Karpas-422 (cell line): ENCODE data around the gene EMSY. TPM values are rescaled to one million over a fixed set of nuclear protein-coding genes. Genes with fewer than 3 reads are reported as not detected.
"Not testable (repeated sequence)": the region's sequence is repeated elsewhere in the genome, so short reads cannot be mapped to it uniquely, and the experiment has no call there.

Experiments used
- DNase-seq: peaks from one replicate; pipeline ENCODE4 v3.0.0-alpha.2; 2015
- H2AFZ ChIP-seq: fragments of 200-600 bp; sonication (generic); 2 replicates; pipeline ENCODE4 v1.6.1; 2014; ENCODE audit warnings: antibody characterized with exemption, low read length, mixed read lengths
- H3K27ac ChIP-seq: fragments of 200-600 bp; sonication (generic); 2 replicates; pipeline ENCODE4 v1.5.1; 2014; ENCODE audit warnings: mild to moderate bottlenecking, low read length, moderate library complexity
- H3K27me3 ChIP-seq: fragments of 200-600 bp; sonication (generic); 2 replicates; pipeline ENCODE4 v1.6.1; 2014; ENCODE audit warnings: low read length, mixed read lengths
- H3K36me3 ChIP-seq: fragments of 200-600 bp; sonication (generic); 2 replicates; pipeline ENCODE4 v1.6.1; 2014; ENCODE audit warnings: low read length, mixed read lengths; ENCODE audit not compliant: insufficient read depth
- H3K4me1 ChIP-seq: fragments of 200-600 bp; sonication (generic); 2 replicates; pipeline ENCODE4 v1.6.1; 2014; ENCODE audit warnings: mild to moderate bottlenecking, low read length, mixed read lengths
- H3K4me2 ChIP-seq: fragments of 200-600 bp; sonication (generic); 2 replicates; pipeline ENCODE4 v1.6.1; 2014; ENCODE audit warnings: low read length, low read depth, mild to moderate bottlenecking; ENCODE audit not compliant: poor library complexity, severe bottlenecking
- H3K4me3 ChIP-seq: fragments of 200-600 bp; sonication (generic); 2 replicates; pipeline ENCODE4 v1.5.1; 2014; ENCODE audit warnings: mild to moderate bottlenecking, antibody characterized with exemption, low read length, mixed read lengths
- H3K79me2 ChIP-seq: fragments of 200-600 bp; sonication (generic); 2 replicates; pipeline ENCODE4 v1.6.1; 2014; ENCODE audit warnings: mild to moderate bottlenecking, low read length, mixed read lengths
- H3K9ac ChIP-seq: fragments of 200-600 bp; sonication (generic); 2 replicates; pipeline ENCODE4 v1.6.0; 2014; ENCODE audit warnings: low read length
- H3K9me2 ChIP-seq: fragments of 200-600 bp; sonication (generic), shearing (Covaris generic); replicated peaks from 2 replicates; pipeline ENCODE4 v1.6.0; 2014; ENCODE audit warnings: mild to moderate bottlenecking, low read length, moderate library complexity; ENCODE audit not compliant: insufficient read depth
- H3K9me3 ChIP-seq: fragments of 300-700, 200-600 bp; sonication (generic); 2 replicates; pipeline ENCODE4 v1.6.1; 2014; ENCODE audit warnings: low read length, mixed read lengths
- H4K20me1 ChIP-seq: fragments of 200-600 bp; sonication (generic); 2 replicates; pipeline ENCODE4 v1.6.1; 2014; ENCODE audit warnings: mild to moderate bottlenecking, antibody characterized with exemption, low read length, low read depth; ENCODE audit not compliant: insufficient read depth
- total RNA-seq: library from RNA; depleted of rRNA; stranded (reverse); fragments of >200 nt; shearing (Covaris generic); gene quantifications from 2 replicates; pipeline ENCODE4 v1.2.3, GENCODE V29; 2014; ENCODE audit warnings: low replicate concordance

The EMSY gene
- total RNA-seq, 1 experiment from 2014 or later = 40.3 TPM

DNA sequence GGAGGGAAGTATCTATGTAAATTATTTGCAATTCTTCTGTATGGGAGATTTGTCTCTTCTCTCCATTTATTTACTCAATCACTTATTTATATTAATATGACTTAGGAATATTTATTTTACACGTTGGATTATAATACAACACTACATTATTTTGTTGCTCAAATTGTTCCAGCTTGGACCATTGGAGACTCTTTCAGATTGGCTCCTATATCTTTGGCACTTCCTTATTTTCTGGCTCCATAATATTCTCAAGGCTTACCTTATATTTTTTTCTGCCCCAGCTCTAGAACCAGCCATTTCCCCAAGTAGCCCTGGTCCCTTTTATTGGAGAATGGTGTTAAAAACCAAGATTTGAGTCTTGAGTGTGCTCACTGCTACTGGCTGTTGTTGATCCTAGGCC lies 123.8 kb downstream of the EMSY start:
- Histone ChIP-seq H3K36me3 (no peaks in the 10 kb centered on the region), H4K20me1 (no peaks in the 10 kb centered on the region), H3K27me3 (no peaks in the 10 kb centered on the region), H2AFZ (no peak overlapping the region), H3K4me2 (no peak overlapping the region), H3K79me2 (no peaks in the 10 kb centered on the region), H3K9me2 (no peaks in the 10 kb centered on the region), H3K4me1 (no peaks in the 10 kb centered on the region), H3K9ac (no peak overlapping the region), H3K27ac (no peak overlapping the region), H3K4me3 (no peak overlapping the region), H3K9me3 (no peaks in the 10 kb centered on the region)
- no peak for DNase-seq

DNA sequence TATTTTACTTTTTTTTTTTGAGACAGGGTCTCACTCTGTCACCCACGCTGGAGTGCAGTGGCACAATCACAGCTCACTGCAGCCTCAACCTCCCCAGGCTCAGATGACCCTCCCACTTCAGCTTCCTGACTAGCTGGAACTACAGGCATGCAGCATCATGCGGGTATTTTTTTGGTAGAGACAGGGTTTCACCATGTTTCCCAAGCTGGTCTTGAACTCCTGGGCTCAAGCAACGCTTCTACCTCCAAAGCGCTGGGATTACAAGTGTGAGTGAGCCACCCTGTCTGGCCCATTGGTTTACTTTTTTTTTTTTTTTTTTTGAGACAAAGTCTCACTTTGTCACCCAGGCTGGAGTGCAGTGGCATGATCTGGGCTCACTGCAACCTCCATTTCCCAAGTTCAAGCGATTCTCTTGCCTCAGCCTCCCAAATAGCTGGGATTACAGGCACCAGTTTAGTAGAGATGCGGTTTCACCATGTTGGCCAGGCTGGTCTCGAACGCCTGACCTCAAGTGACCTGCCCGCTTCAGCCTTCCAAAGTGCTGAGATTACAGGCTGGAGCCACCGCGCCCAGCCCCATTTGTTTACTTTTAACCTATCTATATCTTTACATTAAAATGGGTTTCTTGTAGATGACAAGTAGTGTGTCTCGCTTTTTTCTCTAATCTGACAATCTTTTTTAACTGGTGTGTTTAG lies 127.5 kb downstream of the EMSY start:
- not testable (repeated sequence) for H2AFZ ChIP-seq, H3K9me3 ChIP-seq, DNase-seq, H3K27ac ChIP-seq, H3K4me1 ChIP-seq, H3K27me3 ChIP-seq, H3K4me2 ChIP-seq, H3K36me3 ChIP-seq, H4K20me1 ChIP-seq, H3K79me2 ChIP-seq, H3K9me2 ChIP-seq, H3K4me3 ChIP-seq, H3K9ac ChIP-seq

DNA sequence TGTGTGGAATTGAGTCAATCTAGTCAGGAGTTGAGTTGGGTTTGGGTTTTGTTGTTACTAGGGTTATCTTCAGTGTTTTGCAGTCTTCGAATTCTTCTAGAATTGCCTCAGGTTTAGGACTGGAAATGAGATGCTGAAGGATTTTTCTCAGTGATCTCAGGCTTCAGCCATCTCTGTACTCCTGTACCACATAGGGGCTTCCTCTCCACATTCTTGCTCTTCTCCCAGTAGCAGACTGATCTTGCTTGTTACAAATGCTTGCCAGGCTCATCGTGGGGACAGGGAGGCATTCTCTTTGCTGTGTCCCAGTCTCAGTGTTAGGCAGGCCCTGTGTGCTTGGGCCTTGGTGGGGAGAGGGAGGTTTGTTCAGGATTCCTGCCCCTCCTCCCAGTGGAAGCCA lies 129.6 kb downstream of the EMSY start:
- no peaks in the 10 kb centered on the region for H3K79me2 ChIP-seq
- H3K36me3 ChIP-seq = no peaks in the 10 kb centered on the region
- H3K9ac ChIP-seq = no peak overlapping the region
- no peak overlapping the region for H3K27ac ChIP-seq
- no peak for DNase-seq
- H3K9me3 ChIP-seq = no peaks in the 10 kb centered on the region
- no peak overlapping the region for H2AFZ ChIP-seq
- H3K9me2 ChIP-seq = no peaks in the 10 kb centered on the region
- H3K4me3 ChIP-seq = no peak overlapping the region
- H4K20me1 ChIP-seq = no peaks in the 10 kb centered on the region
- no peaks in the 10 kb centered on the region for H3K27me3 ChIP-seq
- H3K4me1 ChIP-seq = no peaks in the 10 kb centered on the region
- H3K4me2 ChIP-seq = no peak overlapping the region

DNA sequence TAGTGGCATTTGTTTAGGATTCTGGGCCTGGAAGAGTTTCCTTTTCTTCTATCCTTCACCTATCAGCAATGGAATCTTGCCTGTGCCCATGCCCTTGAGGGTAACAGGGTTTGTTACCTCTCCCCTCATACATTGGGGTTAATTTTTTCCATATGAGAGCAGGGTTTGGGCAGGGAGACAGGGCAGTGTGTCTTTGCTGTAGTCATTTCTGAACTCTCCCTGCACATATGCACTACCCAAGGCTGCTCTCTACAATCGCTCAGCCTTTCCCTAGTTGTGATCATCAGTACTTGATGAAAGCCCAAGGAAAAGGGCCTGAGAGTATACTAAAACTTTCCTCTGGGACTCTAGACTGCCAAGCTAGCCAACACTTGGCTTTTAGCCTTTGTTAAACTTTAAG lies 130.1 kb downstream of the EMSY start:
- DNase-seq = no peak
- H3K4me3 ChIP-seq = no peak overlapping the region
- no peak overlapping the region for H3K9ac ChIP-seq
- no peaks in the 10 kb centered on the region for H3K9me2 ChIP-seq
- H3K27ac ChIP-seq = no peak overlapping the region
- no peaks in the 10 kb centered on the region for H3K36me3 ChIP-seq
- H3K4me2 ChIP-seq = no peak overlapping the region
- H3K9me3 ChIP-seq = no peaks in the 10 kb centered on the region
- no peaks in the 10 kb centered on the region for H3K4me1 ChIP-seq
- H3K79me2 ChIP-seq = no peaks in the 10 kb centered on the region
- no peaks in the 10 kb centered on the region for H3K27me3 ChIP-seq
- H4K20me1 ChIP-seq = no peaks in the 10 kb centered on the region
- H2AFZ ChIP-seq = no peak overlapping the region

DNA sequence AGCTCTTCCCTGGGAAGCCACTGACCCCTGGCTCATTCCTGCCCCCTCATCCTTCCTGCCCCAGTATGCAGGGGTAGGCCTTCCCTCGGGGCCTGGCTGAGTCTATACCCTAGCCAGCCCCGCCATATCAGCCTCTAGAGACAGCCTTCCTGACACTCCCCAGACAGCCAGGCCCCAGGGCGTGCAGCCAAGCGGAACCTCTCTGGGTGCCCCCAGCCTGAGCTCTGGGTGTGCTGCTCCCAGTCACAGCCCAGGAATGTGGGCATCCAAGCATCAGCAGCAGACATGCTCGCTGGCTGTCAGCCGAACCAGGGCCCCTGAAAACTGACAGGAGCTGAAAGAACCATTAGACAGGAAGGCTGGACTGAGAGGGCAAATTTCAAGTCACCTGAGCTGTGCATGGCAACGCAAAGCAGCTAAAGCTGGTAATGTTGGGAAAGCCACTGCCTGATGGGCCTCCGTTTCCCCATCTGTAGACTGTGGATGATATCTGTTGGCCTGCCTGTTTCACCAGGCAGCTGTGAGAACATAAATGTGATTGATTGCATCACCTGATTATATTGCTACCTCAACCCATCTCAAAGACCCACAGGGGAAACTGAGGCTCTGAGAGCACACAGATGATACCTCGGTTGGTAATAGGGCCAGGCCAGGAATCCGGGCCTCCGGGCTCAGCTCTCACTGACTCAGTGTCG lies 132.6 kb downstream of the EMSY start:
- Histone ChIP-seq H3K9me2 (no peaks in the 10 kb centered on the region), H3K9ac (no peak overlapping the region), H3K4me2 (no peak overlapping the region), H3K36me3 (no peaks in the 10 kb centered on the region), H2AFZ (no peak overlapping the region), H3K4me3 (no peak overlapping the region), H3K27ac (no peak overlapping the region), H3K4me1 (no peaks in the 10 kb centered on the region), H3K79me2 (no peaks in the 10 kb centered on the region), H3K27me3 (no peaks in the 10 kb centered on the region), H4K20me1 (no peaks in the 10 kb centered on the region), H3K9me3 (no peaks in the 10 kb centered on the region)
- no peak for DNase-seq

DNA sequence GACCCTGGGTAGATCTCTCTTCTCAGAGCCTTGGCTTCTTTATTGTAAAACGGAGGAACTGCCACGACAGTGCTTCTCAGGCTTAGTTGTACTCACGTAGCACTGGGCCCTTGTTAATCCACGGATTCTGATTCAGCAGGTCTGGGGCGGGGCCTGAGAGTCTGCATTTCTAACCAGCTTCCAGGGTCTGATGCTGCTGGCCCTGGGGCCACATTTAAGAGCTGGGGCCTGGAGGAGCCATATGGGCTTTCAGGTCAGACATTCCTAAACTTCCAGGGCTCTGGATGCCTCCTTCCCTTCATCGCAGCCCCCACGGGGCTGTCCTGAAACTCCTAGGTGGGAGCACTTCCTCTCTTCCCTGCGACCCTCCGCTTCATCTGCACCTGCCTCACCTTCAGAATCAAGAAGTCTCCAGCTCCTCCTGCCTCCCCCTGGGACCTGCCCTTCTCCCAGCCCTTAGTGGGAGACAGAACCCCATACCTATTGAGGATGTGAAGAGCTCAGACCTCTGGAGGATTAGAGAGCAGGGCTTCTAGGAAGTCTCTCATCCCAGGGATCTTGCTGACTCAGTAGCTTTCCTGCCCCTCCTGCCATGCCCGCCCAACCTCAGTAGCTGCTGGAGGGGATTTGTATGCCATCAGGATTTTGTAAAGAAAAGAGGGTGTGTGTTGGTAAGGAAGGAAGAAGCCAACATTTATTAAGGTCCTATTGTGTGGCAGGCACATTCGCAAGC lies 133.3 kb downstream of the EMSY start:
- Histone ChIP-seq H3K4me2 (no peak overlapping the region), H3K27me3 (no peaks in the 10 kb centered on the region), H3K36me3 (no peaks in the 10 kb centered on the region), H3K27ac (no peak overlapping the region), H4K20me1 (no peaks in the 10 kb centered on the region), H3K4me3 (no peak overlapping the region), H2AFZ (no peak overlapping the region), H3K9me3 (no peaks in the 10 kb centered on the region), H3K9me2 (no peaks in the 10 kb centered on the region), H3K9ac (no peak overlapping the region), H3K4me1 (no peaks in the 10 kb centered on the region), H3K79me2 (no peaks in the 10 kb centered on the region)
- DNase-seq = no peak

DNA sequence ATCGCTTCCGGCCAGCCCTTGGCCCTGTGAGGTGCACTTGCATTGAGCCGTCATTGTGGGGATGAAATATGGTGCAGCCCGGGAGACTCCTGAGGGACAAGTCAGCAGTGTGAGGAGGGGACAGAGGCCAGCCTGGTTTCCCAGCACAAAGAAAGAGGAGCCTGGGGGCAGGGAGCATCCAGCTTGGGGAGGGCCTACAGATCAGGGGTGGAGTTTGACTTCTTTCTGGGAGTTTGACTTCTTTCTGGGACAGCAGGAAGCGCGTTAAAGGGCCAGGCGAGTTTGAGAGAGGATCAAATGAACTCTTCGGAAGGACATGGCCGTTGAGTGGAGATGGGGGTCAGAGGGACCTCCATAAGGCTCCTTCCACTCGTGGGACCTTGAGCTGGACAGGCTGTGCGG lies 133.8 kb downstream of the EMSY start:
- Histone ChIP-seq H3K9me3 (no peaks in the 10 kb centered on the region), H3K4me2 (no peak overlapping the region), H3K79me2 (no peaks in the 10 kb centered on the region), H3K4me3 (no peak overlapping the region), H3K4me1 (no peaks in the 10 kb centered on the region), H3K9ac (no peak overlapping the region), H3K27ac (no peak overlapping the region), H3K36me3 (no peaks in the 10 kb centered on the region), H3K27me3 (no peaks in the 10 kb centered on the region), H3K9me2 (no peaks in the 10 kb centered on the region), H2AFZ (no peak overlapping the region), H4K20me1 (no peaks in the 10 kb centered on the region)
- DNase-seq = no peak

DNA sequence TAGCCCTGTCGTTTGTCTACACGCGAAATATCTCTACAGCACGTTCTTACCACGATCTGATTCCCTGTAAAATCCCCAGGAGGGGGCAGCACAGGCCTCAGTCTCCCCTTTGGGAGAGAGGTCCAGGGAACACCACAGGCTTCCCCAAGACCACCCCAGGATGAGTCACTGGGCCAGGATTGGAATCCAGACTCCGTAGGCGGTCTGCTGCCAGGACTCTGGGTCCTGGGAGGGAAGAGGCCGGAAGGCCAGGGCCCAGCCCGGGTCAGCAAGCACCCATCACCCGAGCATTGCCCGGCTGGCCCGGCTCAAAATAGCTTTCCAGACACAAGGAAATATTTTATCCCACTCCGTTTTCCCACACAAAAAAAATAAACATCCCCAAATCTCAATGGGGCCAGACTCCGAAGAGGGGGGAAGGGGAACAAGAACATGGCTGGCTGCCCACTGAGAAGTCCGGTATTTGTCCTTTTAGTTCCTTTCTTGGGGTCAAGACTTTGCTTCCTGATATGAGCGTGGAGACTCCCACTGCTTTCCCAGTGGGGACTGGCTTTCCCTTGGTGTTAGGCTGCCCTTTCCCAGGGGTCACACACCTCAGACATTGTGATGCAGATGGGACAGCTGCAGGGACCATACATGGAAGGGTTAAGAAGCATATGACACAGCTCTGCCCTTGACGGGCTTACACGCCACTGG lies 134.4 kb downstream of the EMSY start:
- Histone ChIP-seq H3K4me3 (no peak overlapping the region), H3K36me3 (no peaks in the 10 kb centered on the region), H2AFZ (no peak overlapping the region), H3K9ac (no peak overlapping the region), H4K20me1 (no peaks in the 10 kb centered on the region), H3K79me2 (no peaks in the 10 kb centered on the region), H3K4me2 (no peak overlapping the region), H3K9me2 (no peaks in the 10 kb centered on the region), H3K27me3 (no peaks in the 10 kb centered on the region), H3K4me1 (no peaks in the 10 kb centered on the region), H3K9me3 (no peaks in the 10 kb centered on the region), H3K27ac (no peak overlapping the region)
- no peak for DNase-seq
